ENCODE results near the gene IL1R2. TPM values are rescaled to one million over a fixed set of nuclear protein-coding genes. Genes with fewer than 3 reads are reported as not detected.
A peak's percentile ranks its signal among the peaks of the same experiment; 100 is the strongest.

IL1R2 gene
- total RNA-seq, 2 donors from 2014 or later = 77.7 to 81.1 TPM

DNA sequence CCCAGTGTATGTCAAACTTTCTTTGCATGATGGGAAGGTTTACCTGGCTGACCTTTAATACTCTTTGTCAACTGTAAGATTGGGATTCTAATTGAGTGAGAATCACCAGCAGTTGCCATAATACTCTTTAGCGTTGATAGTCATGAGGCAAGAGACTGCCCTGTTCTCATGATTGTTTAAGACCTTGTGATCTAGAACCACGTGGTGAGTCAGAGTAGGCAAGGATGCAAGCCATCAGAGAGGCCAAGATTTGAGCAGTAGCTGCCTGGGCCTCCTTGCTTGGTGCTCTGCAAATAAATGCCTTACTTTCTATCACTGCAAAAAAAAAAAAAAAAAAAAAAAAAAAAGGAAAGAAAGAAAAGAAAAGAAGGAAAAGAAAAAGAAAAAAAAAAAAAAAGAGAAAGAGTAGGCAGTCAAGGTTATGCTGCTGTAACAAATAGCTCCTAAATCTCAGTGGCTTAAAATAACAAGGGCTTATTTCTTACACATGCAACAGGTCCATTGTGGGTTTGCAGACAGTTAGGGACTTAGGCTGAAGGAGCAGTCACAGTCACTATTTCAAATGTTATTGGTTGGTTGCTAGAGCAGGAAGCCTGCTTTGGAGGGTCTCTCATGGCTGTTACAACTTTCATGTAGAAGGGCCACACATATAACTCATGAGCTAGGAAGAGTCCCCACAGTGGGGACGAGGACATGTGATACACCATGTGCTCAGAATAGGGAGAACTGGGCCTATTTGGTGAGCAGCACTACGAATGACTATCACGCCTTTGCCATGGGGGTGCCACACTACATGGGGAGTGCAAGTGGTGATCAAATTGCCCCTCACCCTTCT, 21.7 kb downstream of the IL1R2 start:
- intact Hi-C loops (cut with DNase I, micrococcal nuclease) = loop anchor here in 1 of 2 donors (10.0 kb wide), 1 partner anchor 431 kb away; no protein-coding TSS in a partner anchor
- no peak for ATAC-seq
- no peak for DNase-seq

- intact Hi-C loops (cut with DNase I, micrococcal nuclease) = loop anchor here in 1 of 2 donors (10.0 kb wide), 1 partner anchor 431 kb away; no protein-coding TSS in a partner anchor
- ATAC-seq = no peak
- no peak for DNase-seq
Observed at GRCh38 chr2:102014041-102014345, 22.2 kb downstream of the IL1R2 start.

DNA sequence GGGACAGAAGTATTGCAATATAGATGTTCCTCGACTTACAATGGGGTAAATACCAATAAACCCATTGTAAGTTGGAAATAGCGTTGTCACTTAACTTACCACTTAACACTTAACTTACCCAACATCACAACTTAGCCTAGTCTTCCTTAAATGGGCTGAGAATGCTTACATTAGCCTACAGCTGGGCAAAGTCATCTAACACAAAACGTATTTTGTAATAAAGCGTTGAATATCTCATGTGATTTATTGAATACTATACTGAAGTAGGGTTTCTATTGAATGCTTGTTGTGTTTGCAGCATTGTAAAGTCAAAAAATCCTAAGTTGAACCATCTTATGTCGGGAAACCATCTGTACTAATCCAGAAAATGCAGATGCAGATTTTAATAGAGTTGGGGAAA, 23.6 kb downstream of the IL1R2 start:
- intact Hi-C loops (cut with DNase I, micrococcal nuclease) = loop anchor here in 1 of 2 donors (5.0 to 10.0 kb wide), 2 partner anchors 227 to 429 kb away; no protein-coding TSS in a partner anchor
- ATAC-seq = no peak
- no peak for DNase-seq

GRCh38 chr2:102016399-102016955, 24.7 kb downstream of the IL1R2 start:
- intact Hi-C loops (cut with DNase I, micrococcal nuclease) = loop anchor here in 1 of 2 donors (5.0 to 10.0 kb wide), 2 partner anchors 226 to 428 kb away; no protein-coding TSS in a partner anchor
- no peak for DNase-seq
- no peak for ATAC-seq

GRCh38 chr2:102018823-102019445, 27.2 kb downstream of the IL1R2 start:
- ATAC-seq (no peak), DNase-seq (no peak)
- intact Hi-C loops (cut with DNase I, micrococcal nuclease) = loop anchor here in 1 of 2 donors (5.0 to 10.0 kb wide), 2 partner anchors 223 to 426 kb away; no protein-coding TSS in a partner anchor

- peak; percentile 77 to 88 for DNase-seq
- intact Hi-C loops (cut with DNase I, micrococcal nuclease) = loop anchor here (2.0 to 10.0 kb wide), 2 partner anchors 146 to 224 kb away; no protein-coding TSS in a partner anchor
- peak; percentile 95 for ATAC-seq
Observed at GRCh38 chr2:102020596-102021170, 28.9 kb downstream of the IL1R2 start.

DNA sequence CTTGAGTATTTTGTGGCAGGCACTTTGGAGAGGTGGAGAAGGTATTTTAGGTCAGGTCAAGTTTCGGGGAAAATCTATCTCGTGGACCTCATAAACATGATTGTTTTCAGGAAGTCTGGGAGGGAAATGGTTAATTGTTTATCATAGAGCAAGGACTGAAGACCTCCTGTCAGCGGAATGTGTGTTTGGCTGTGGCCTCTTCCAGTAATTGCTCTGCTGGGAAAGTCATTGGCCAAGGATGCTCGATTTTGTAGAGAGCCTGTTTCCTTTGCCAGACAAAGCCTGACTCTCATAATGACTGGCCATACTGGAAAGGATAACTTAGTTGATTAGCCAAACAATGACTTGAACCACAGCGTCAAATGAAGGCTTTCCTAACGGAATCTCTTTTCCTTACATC, 30.0 kb downstream of the IL1R2 start:
- intact Hi-C loops (cut with DNase I, micrococcal nuclease) = loop anchor here (2.0 to 10.0 kb wide), 2 partner anchors 145 to 223 kb away; no protein-coding TSS in a partner anchor
- ATAC-seq = no peak
- no peak for DNase-seq

GRCh38 chr2:102022884-102023539, 31.3 kb downstream of the IL1R2 start:
- DNase-seq (no peak), ATAC-seq (no peak)
- intact Hi-C loops (cut with DNase I, micrococcal nuclease) = loop anchor here in 1 of 2 donors (10.0 kb wide), 1 partner anchor 222 kb away; no protein-coding TSS in a partner anchor

GRCh38 chr2:102024410-102024809, 32.6 kb downstream of the IL1R2 start:
- intact Hi-C loops (cut with DNase I, micrococcal nuclease) = loop anchor here in 1 of 2 donors (10.0 kb wide), 1 partner anchor 220 kb away; no protein-coding TSS in a partner anchor
- DNase-seq (no peak), ATAC-seq (no peak)

DNA sequence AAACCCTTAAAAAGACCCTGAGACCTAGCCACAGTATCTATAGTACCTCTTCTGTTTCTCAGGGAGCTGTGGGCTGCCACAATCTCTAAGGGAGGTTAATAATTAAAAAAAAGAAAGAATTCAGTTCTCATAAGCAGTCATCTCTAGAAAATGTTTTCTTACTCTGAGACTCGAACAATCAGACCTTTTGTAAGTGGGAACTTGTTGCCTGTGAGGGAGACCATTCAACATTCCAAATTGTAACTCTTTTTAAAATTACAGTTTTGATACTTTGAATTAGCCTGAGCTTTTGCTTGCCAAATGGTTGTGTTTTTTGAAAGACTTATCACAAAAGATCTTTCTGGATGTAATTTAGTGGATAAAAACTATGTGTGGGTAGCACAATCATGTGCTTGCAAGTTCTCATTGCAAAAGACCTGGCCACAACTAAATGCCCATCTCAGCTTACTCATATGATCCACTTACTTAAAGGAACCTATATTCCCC, 33.3 kb downstream of the IL1R2 start:
- DNase-seq (no peak), ATAC-seq (no peak)
- intact Hi-C loops (cut with DNase I, micrococcal nuclease) = loop anchor here in 1 of 2 donors (10.0 kb wide), 1 partner anchor 220 kb away; no protein-coding TSS in a partner anchor

DNA sequence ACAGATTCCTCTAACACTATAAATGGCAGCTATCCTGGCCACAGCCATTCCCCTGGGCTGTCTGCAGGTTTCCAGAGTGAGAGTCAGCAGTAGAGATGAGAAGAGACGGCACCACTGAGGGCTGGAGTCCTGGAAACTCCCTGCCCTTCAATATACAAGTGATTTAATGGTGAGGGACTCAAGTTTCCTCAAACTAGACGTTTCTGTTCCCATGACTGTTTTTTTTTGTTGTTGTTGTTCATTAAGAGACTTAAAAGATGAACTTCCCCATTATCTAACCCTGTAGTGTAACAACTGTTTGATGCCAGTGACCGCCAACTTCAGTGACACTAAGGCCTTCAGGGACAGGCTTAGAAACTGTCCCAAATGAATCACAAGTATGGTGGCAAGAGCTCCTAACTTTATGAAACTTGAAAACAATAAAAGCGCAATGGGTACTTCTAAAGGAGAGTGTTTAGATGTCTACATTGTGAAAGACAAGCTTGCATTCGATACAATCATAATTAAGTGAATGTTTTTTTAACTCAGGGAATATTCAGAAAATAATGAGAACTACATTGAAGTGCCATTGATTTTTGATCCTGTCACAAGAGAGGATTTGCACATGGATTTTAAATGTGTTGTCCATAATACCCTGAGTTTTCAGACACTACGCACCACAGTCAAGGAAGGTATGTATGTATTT, 34.0 kb downstream of the IL1R2 start:
- intact Hi-C loops (cut with DNase I, micrococcal nuclease) = loop anchor here in 1 of 2 donors (10.0 kb wide), 1 partner anchor 219 kb away; no protein-coding TSS in a partner anchor
- ATAC-seq (no peak), DNase-seq (no peak)

DNA sequence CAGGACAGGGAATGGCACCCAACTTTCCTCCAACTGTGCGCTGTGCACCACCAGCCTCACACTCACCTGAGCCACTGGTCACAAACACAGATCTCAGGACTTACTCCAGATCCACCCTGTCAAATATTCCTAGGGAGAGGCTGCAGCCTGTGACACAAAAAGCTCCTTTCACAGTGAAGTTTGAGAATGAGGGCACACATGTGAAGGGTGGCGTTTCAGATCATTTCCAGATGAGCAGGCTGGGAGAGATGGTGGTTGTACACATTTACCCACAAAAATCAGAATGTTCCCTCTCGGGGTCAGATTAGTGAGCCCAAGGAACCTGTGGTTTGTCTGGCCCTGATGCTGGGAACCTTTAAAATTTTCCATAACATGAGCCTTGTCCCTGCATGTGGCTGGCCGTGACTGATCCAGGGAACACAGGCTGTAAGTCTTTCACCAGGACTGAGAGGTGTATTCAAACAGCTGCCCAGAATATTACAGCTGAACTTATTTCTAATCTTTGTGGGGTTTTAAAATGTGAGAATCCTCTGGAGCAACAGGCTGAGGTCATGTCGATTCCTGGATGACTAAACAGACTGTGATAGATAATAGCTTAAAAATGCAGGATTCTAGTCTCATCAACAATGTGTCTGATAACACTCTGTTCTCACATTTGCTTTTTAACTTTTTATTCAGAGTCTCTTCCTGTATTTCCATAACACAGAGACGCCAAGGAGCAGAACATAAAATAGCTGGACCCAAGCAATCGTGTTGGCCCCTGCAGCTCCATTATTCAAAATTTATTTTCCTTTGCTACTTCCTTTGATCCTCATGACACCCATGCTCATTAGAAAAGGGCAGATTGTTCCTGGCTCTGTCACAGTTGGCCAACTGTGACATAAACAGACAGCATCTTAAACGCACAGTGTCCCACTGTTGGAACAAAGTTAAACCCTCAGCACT, 35.5 kb downstream of the IL1R2 start:
- ATAC-seq = no peak
- DNase-seq = no peak
- intact Hi-C loops (cut with DNase I, micrococcal nuclease) = loop anchor here in 1 of 2 donors (10.0 kb wide), 1 partner anchor 217 kb away; no protein-coding TSS in a partner anchor

DNA sequence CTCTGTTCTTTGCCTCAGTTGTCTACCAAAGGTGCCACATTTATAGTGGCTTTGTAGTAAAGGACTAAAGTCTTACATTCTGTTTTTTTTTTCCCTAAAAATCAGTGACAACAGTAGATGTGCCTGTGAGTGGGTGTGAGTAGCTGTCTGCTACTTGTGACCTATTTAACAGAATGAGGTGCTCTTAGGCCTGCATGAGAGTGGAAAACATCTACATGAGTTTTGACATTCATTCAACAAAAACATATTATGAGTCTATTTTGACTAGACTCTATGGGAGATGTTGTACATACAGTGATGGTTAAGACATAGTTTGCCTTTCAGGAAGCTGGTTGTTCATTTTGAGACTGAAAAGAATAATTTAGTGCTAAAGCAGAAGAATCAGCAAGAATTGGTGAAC, 36.7 kb downstream of the IL1R2 start:
- ATAC-seq = no peak
- intact Hi-C loops (cut with DNase I, micrococcal nuclease) = loop anchor here in 1 of 2 donors (10.0 kb wide), 1 partner anchor 216 kb away; no protein-coding TSS in a partner anchor
- no peak for DNase-seq

- DNase-seq = no peak
- no peak for ATAC-seq
- intact Hi-C loops (cut with DNase I, micrococcal nuclease) = loop anchor here in 1 of 2 donors (10.0 kb wide), 1 partner anchor 215 kb away; no protein-coding TSS in a partner anchor
Observed at GRCh38 chr2:102029405-102029804, 37.6 kb downstream of the IL1R2 start.

GRCh38 chr2:102029952-102030351, 38.2 kb downstream of the IL1R2 start:
- no peak for ATAC-seq
- no peak for DNase-seq
- intact Hi-C loops (cut with DNase I, micrococcal nuclease) = loop anchor here in 1 of 2 donors (10.0 kb wide), 1 partner anchor 215 kb away; no protein-coding TSS in a partner anchor

DNA sequence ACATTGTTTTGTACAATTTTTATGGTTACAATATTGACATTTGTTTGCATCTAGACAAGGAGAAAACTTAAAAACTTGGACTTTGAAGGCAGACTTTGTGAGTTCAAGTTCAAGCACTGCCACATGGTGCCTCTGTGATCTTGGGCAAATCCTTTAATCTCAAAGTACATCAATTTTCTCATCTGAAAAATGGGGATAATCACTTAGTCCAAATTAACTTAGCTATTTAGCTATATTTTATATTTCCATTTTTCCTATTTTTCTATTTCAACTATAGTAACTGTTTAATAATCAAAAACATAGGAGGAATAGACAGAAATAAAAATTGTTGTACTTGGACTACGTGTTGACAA, 38.7 kb downstream of the IL1R2 start:
- no peak for ATAC-seq
- intact Hi-C loops (cut with DNase I, micrococcal nuclease) = no loop called here
- DNase-seq = no peak
